Measurements from ENCODE around the gene GSDMA.
"Not testable (repeated sequence)": the region's sequence is repeated elsewhere in the genome, so short reads cannot be mapped to it uniquely, and the experiment has no call there.

The GSDMA gene

GRCh38 chr17:39939106-39939505 is 23.7 kb upstream of the GSDMA start:
- no peak for TF ChIP-seq CTCF (IDR thresholded peaks at IDR 0.05; ENCODE audit: extremely low read depth, insufficient read depth, missing control alignments)
- in situ Hi-C loops (cut with MboI; ENCODE audit: low pct_unique_long_range_greater_than_20kb, low sequenced_read_pairs, unreplicated experiment): no loop called here
- DNase-seq (ENCODE audit: low spot score): no peak

- in situ Hi-C loops (cut with MboI; ENCODE audit: low pct_unique_long_range_greater_than_20kb, low sequenced_read_pairs, unreplicated experiment): no loop called here
- DNase-seq (ENCODE audit: low spot score): peak; percentile 75
- TF ChIP-seq CTCF (IDR thresholded peaks at IDR 0.05; ENCODE audit: extremely low read depth, insufficient read depth, missing control alignments): peak; percentile 43
Observed at GRCh38 chr17:39939588-39940419, 23.0 kb upstream of the GSDMA start.

GRCh38 chr17:39943702-39944392 is 19.0 kb upstream of the GSDMA start:
- TF ChIP-seq CTCF (IDR thresholded peaks at IDR 0.05; ENCODE audit: extremely low read depth, insufficient read depth, missing control alignments): no peak
- DNase-seq (ENCODE audit: low spot score): no peak
- in situ Hi-C loops (cut with MboI; ENCODE audit: low pct_unique_long_range_greater_than_20kb, low sequenced_read_pairs, unreplicated experiment): no loop called here

- no peak for TF ChIP-seq CTCF (IDR thresholded peaks at IDR 0.05; ENCODE audit: extremely low read depth, insufficient read depth, missing control alignments)
- in situ Hi-C loops (cut with MboI; ENCODE audit: low pct_unique_long_range_greater_than_20kb, low sequenced_read_pairs, unreplicated experiment): no loop called here
- no peak for DNase-seq (ENCODE audit: low spot score)
Observed at GRCh38 chr17:39944393-39944711, 18.5 kb upstream of the GSDMA start.

GRCh38 chr17:39946551-39947330 is 16.1 kb upstream of the GSDMA start:
- no peak for DNase-seq (ENCODE audit: low spot score)
- in situ Hi-C loops (cut with MboI; ENCODE audit: low pct_unique_long_range_greater_than_20kb, low sequenced_read_pairs, unreplicated experiment): no loop called here
- TF ChIP-seq CTCF (IDR thresholded peaks at IDR 0.05; ENCODE audit: extremely low read depth, insufficient read depth, missing control alignments): no peak

- in situ Hi-C loops (cut with MboI; ENCODE audit: low pct_unique_long_range_greater_than_20kb, low sequenced_read_pairs, unreplicated experiment); DNase-seq (ENCODE audit: low spot score): not testable (repeated sequence)
Observed at GRCh38 chr17:39948489-39948828, 14.3 kb upstream of the GSDMA start.

- DNase-seq (ENCODE audit: low spot score): no peak
- in situ Hi-C loops (cut with MboI; ENCODE audit: low pct_unique_long_range_greater_than_20kb, low sequenced_read_pairs, unreplicated experiment): no loop called here
- TF ChIP-seq CTCF (IDR thresholded peaks at IDR 0.05; ENCODE audit: extremely low read depth, insufficient read depth, missing control alignments): no peak
Observed at GRCh38 chr17:39949028-39949427, 13.8 kb upstream of the GSDMA start.
